K562 (cell line): ENCODE data around the gene TXNIP. TPM values are rescaled to one million over a fixed set of nuclear protein-coding genes. Genes with fewer than 3 reads are reported as not detected.

Experiments used
- CBX2 ChIP-seq: fragments of 200-600 bp; sonication (generic); IDR thresholded peaks from one replicate; pipeline ENCODE4 v1.6.1; 2012; ENCODE audit warnings: mild to moderate bottlenecking, low read length, inconsistent platforms; ENCODE audit not compliant: insufficient read depth, poor library complexity, severe bottlenecking
- CHCHD3 ChIP-seq: fragments of 250-450 bp; sonication (Bioruptor Pico); IDR thresholded peaks from 2 replicates; pipeline ENCODE4 v2.1.2; 2022; ENCODE audit warnings: mild to moderate bottlenecking
- ETV6 ChIP-seq, 3 experiments: fragments of 150-350 bp in 1 of 3; sonication (generic) in 1 of 3; formaldehyde crosslinking in 1 of 3; IDR thresholded peaks; 2 replicates each; pipeline versions ENCODE4 v1.6.1 to v1.8.0; 2014 to 2022; ENCODE audit warnings: borderline replicate concordance in 2 of 3, low read depth in 2 of 3, antibody characterized with exemption in 1 of 3, low read length in 1 of 3, mild to moderate bottlenecking in 1 of 3, missing genetic modification reagents in 1 of 3
- FIP1L1 ChIP-seq: fragments of 200-400 bp; formaldehyde crosslinking; IDR thresholded peaks from 2 replicates; pipeline ENCODE4 v1.6.1; 2018; ENCODE audit warnings: mild to moderate bottlenecking, low read depth, low read length; ENCODE audit not compliant: poor library complexity, severe bottlenecking
- HDAC1 ChIP-seq, 2 experiments: fragments of 450-650 bp; IDR thresholded peaks; 2 replicates each; pipeline ENCODE4 v1.6.1; 2016 to 2017; ENCODE audit warnings: inconsistent platforms in 1 of 2, mild to moderate bottlenecking in 1 of 2, moderate library complexity in 1 of 2
- HDAC3 ChIP-seq: fragments of 450-650 bp; IDR thresholded peaks from 2 replicates; pipeline ENCODE4 v1.6.1; 2018; ENCODE audit warnings: borderline replicate concordance, mild to moderate bottlenecking, moderate library complexity; ENCODE audit not compliant: partially characterized antibody
- KDM2B ChIP-seq: fragments of 250-450 bp; sonication (Bioruptor Pico); IDR thresholded peaks from 2 replicates; pipeline ENCODE4 v1.8.0; 2021; ENCODE audit warnings: mild to moderate bottlenecking, moderate library complexity
- MCM7 ChIP-seq, 2 experiments: fragments of 450-650 bp; IDR thresholded peaks; 2 replicates each; pipeline ENCODE4 v1.6.1; 2016 to 2018
- NCOA1 ChIP-seq: fragments of 450-650 bp; IDR thresholded peaks from 2 replicates; pipeline ENCODE4 v1.6.1; 2016; ENCODE audit warnings: low read depth
- NFRKB ChIP-seq: fragments of 450-650 bp; IDR thresholded peaks from 2 replicates; pipeline ENCODE4 v1.6.1; 2016; ENCODE audit warnings: low read depth
- NONO ChIP-seq, 2 experiments: fragments of 200-400 bp in 1 of 2; fragments of 450-650 bp in 1 of 2; formaldehyde crosslinking in 1 of 2; IDR thresholded peaks; 2 replicates each; pipeline ENCODE4 v1.6.1; 2017; ENCODE audit warnings: low read depth in 2 of 2, mild to moderate bottlenecking in 2 of 2, moderate library complexity in 2 of 2, low read length in 1 of 2
- NR2F6 ChIP-seq: fragments of 450-650 bp; formaldehyde crosslinking; IDR thresholded peaks from 2 replicates; pipeline ENCODE4 v1.4.0; 2020; ENCODE audit warnings: mild to moderate bottlenecking
- SMAD4 ChIP-seq: fragments of 250-450 bp; sonication (Bioruptor Pico); conservative IDR thresholded peaks from 2 replicates; pipeline ENCODE4 v1.8.0; 2021; ENCODE audit warnings: inconsistent platforms, mild to moderate bottlenecking, moderate library complexity
- SPI1 ChIP-seq: IDR thresholded peaks from 2 replicates; pipeline ENCODE4 v1.6.1; 2011; ENCODE audit warnings: low read depth, low read length, control low read depth, borderline replicate concordance
- TBP ChIP-seq: optimal IDR thresholded peaks from 2 replicates; pipeline ENCODE3; 2011; ENCODE audit warnings: low read depth, low read length, improper control_type of control experiment
- TCF7 ChIP-seq: sonication (generic); IDR thresholded peaks from 2 replicates; pipeline ENCODE4 v1.6.1; 2016; ENCODE audit warnings: antibody characterized with exemption, borderline replicate concordance
- USF1 ChIP-seq: sonication (generic); formaldehyde crosslinking; IDR thresholded peaks from 2 replicates; pipeline ENCODE4 v1.9.0; 2022; ENCODE audit warnings: mild to moderate bottlenecking, missing genetic modification reagents
- ZFP91 ChIP-seq: sonication (generic); formaldehyde crosslinking; IDR thresholded peaks from 2 replicates; pipeline ENCODE4 v1.8.0; 2022; ENCODE audit warnings: mild to moderate bottlenecking, missing genetic modification reagents
- ZNF12 ChIP-seq: sonication (generic); formaldehyde crosslinking; IDR thresholded peaks from 2 replicates; pipeline ENCODE4 v1.4.0; 2020; ENCODE audit warnings: mild to moderate bottlenecking, missing genetic modification reagents
- ZNF764 ChIP-seq: fragments of 250-450 bp; sonication (Bioruptor Pico); IDR thresholded peaks from 2 replicates; pipeline ENCODE4 v1.4.0; 2020; ENCODE audit warnings: low read depth, mild to moderate bottlenecking, moderate library complexity
- ZNF77 ChIP-seq: fragments of 250-450 bp; sonication (Bioruptor Pico); IDR thresholded peaks from 2 replicates; pipeline ENCODE4 v1.5.0; 2020
- polyA plus RNA-seq, 8 experiments: library from polyadenylated mRNA; depleted of rRNA in 4 of 8; stranded (reverse) in 5 of 8; unstranded in 3 of 8; fragments of >200 nt; fragmentation: Nextera tagmentation in 2 of 8; fragmentation: Illumina TruSeq in 1 of 8; extraction: Ambion mirVana in 2 of 8; extraction: Trizol in 1 of 8; gene quantifications; 2 replicates each; pipeline versions ENCODE4 v1.2.1 to v1.2.3, GENCODE V29; 2011 to 2014; ENCODE audit warnings: inconsistent platforms in 1 of 8, missing spikeins in 1 of 8
- total RNA-seq, 7 experiments: library from RNA; depleted of rRNA in 6 of 7; stranded (reverse); fragments of >200 nt in 6 of 7; fragmentation: Illumina TruSeq in 2 of 7; extraction: Trizol in 2 of 7; gene quantifications; 2 replicates each; pipeline versions ENCODE4 v1.2.1 to v1.2.3, GENCODE V29; 2011 to 2021; ENCODE audit warnings: low replicate concordance in 1 of 7
- TF ChIP-seq, protein P1 (sequence below), 2 experiments: fragments of 450-650 bp; IDR thresholded peaks; 2 replicates each; pipeline ENCODE4 v1.6.1; 2018; ENCODE audit warnings: mild to moderate bottlenecking in 2 of 2, low read depth in 1 of 2; ENCODE audit not compliant: partially characterized antibody in 2 of 2

TXNIP gene
- total and polyA plus RNA-seq, 9 of the 15 experiments (the other 6 are each of a cell fraction or from before 2014, with no cell fraction given), result 120 to 499 (median 257) TPM

- TF ChIP-seq ETV6 (IDR thresholded peaks at IDR 0.05; ENCODE audit: borderline replicate concordance in 1 of 2, low read depth in 2 of 2, low read length in 1 of 2), result no peak
- no peak for TF ChIP-seq ETV6 (CRISPR knock-in tag; IDR thresholded peaks at IDR 0.05; ENCODE audit: borderline replicate concordance)
- peak; percentile 61 for TF ChIP-seq HDAC3
- TF ChIP-seq NR2F6, result 0 out of 2 replicates have a peak, but pooled peaks have one; percentile 14
- peak; percentile 49; the same call in 1 of the 2 replicates for TF ChIP-seq SMAD4 (CRISPR knock-in tag)
- no peak for TF ChIP-seq ZNF77 (CRISPR knock-in tag)
- peak; percentile 34; the same call in 1 of the 2 replicates for TF ChIP-seq USF1
- TF ChIP-seq CHCHD3 (CRISPR knock-in tag), result no peak
- peak; percentile 100 for TF ChIP-seq TBP
- TF ChIP-seq NFRKB, result peak; percentile 26; the same call in 1 of the 2 replicates
- no peak for TF ChIP-seq FIP1L1
- TF ChIP-seq ZNF764 (CRISPR knock-in tag), result peak; percentile 94
- TF ChIP-seq, protein P1, sequence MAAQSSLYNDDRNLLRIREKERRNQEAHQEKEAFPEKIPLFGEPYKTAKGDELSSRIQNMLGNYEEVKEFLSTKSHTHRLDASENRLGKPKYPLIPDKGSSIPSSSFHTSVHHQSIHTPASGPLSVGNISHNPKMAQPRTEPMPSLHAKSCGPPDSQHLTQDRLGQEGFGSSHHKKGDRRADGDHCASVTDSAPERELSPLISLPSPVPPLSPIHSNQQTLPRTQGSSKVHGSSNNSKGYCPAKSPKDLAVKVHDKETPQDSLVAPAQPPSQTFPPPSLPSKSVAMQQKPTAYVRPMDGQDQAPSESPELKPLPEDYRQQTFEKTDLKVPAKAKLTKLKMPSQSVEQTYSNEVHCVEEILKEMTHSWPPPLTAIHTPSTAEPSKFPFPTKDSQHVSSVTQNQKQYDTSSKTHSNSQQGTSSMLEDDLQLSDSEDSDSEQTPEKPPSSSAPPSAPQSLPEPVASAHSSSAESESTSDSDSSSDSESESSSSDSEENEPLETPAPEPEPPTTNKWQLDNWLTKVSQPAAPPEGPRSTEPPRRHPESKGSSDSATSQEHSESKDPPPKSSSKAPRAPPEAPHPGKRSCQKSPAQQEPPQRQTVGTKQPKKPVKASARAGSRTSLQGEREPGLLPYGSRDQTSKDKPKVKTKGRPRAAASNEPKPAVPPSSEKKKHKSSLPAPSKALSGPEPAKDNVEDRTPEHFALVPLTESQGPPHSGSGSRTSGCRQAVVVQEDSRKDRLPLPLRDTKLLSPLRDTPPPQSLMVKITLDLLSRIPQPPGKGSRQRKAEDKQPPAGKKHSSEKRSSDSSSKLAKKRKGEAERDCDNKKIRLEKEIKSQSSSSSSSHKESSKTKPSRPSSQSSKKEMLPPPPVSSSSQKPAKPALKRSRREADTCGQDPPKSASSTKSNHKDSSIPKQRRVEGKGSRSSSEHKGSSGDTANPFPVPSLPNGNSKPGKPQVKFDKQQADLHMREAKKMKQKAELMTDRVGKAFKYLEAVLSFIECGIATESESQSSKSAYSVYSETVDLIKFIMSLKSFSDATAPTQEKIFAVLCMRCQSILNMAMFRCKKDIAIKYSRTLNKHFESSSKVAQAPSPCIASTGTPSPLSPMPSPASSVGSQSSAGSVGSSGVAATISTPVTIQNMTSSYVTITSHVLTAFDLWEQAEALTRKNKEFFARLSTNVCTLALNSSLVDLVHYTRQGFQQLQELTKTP (IDR thresholded peaks at IDR 0.05; ENCODE audit: low read depth in 1 of 2, partially characterized antibody in 2 of 2), result peak in 1 of 2 experiments; percentile 55
- no peak for TF ChIP-seq MCM7 (IDR thresholded peaks at IDR 0.05)
- no peak for TF ChIP-seq NONO (IDR thresholded peaks at IDR 0.05; ENCODE audit: low read depth in 2 of 2, low read length in 1 of 2)
- TF ChIP-seq ZNF12 (CRISPR knock-in tag), result no peak; the same call in 1 of the 2 replicates
- TF ChIP-seq CBX2, result no peak
- TF ChIP-seq SPI1, result peak; percentile 78
- 0 out of 2 replicates have a peak, but pooled peaks have one; percentile 48 for TF ChIP-seq KDM2B (CRISPR knock-in tag)
- no peak for TF ChIP-seq NCOA1
- no peak for TF ChIP-seq ZFP91 (CRISPR knock-in tag)
- peak; percentile 29 to 93; a peak in 1 of 4 replicates for TF ChIP-seq HDAC1 (IDR thresholded peaks at IDR 0.05)
- no peak for TF ChIP-seq TCF7
These were observed 40.7 kb upstream of the TXNIP start (continued) for GRCh38 chr1:146036965-146037646.
